GM12801 (cell line): Measurements from ENCODE around the gene NSMF.

ENCODE experiments used
- TF ChIP-seq, protein P1 (sequence below): IDR thresholded peaks from one replicate; pipeline ENCODE4 v1.5.1; 2011; ENCODE audit warnings: control low read depth; ENCODE audit not compliant: insufficient read length; ENCODE audit errors: extremely low read depth

Gene NSMF

DNA sequence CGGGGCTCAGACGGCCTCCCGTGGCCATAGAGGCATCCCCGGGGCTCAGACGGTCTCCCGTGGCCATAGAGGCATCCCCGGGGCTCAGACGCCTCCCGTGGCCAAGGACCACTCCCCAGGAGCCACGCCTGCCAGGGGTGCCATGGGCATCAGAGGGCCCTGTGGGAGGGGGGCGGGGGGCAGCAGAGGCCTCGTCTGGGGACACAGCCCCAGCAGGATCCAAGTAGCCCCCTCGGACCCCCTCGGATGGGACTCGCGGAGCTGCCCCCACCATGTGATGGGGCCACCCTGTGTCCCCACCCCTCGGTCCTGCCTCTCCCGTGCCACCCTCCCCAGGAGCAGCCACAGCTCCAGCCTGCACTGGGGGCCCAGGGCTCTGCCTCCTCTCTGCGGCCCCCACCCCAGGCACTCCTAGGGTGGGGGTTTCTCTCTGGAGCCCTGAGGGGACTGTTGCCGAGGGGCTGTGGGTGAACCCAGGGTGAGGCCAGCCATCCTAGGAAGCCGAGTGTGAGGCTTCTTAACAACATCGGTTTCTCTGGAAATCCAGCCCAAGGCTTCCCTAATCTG is 20.5 kb downstream of the NSMF start:
- TF ChIP-seq, protein P1, sequence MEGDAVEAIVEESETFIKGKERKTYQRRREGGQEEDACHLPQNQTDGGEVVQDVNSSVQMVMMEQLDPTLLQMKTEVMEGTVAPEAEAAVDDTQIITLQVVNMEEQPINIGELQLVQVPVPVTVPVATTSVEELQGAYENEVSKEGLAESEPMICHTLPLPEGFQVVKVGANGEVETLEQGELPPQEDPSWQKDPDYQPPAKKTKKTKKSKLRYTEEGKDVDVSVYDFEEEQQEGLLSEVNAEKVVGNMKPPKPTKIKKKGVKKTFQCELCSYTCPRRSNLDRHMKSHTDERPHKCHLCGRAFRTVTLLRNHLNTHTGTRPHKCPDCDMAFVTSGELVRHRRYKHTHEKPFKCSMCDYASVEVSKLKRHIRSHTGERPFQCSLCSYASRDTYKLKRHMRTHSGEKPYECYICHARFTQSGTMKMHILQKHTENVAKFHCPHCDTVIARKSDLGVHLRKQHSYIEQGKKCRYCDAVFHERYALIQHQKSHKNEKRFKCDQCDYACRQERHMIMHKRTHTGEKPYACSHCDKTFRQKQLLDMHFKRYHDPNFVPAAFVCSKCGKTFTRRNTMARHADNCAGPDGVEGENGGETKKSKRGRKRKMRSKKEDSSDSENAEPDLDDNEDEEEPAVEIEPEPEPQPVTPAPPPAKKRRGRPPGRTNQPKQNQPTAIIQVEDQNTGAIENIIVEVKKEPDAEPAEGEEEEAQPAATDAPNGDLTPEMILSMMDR, result no peak

DNA sequence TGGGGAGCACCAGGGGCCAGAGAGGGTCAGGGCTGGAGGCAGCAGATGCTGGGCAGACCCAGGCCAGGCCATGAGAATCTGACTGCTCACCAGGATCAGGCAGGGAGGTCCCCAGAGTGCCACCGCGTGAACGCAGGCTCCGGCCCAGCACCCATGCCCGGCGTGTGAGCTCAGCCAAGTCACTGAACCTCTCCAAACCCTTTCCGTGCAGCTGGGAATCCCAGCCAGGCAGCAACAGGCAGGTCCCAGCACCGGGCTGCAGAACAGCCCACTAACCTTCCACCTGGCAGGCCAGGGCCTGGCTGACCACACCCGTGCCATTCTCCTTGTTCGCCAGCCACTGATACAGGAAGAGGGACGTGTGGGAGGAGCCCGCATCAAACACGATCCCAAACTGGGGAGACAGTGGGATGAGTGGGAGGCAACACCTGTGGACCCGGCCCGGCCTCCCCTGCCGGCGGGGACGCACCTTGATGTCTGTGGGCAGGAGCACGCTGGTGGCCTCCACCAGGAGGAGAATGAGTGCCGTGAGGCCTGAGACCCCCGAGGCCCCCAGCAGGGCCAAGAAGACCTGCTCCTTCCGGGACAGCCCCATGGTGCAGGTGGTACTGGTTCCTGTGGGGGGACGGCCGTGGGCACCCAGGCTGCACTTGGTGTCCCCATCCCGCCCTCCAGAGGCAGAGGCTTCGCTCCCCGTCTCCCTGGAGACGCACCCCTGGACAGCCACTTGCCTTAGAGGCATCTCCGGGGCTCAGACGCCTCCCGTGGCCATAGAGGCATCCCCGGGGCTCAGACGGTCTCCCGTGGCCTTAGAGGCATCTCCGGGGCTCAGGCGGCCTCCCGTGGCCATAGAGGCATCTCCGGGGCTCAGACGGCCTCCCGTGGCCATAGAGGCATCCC is 21.2 kb downstream of the NSMF start:
- TF ChIP-seq, protein P1, result no peak

DNA sequence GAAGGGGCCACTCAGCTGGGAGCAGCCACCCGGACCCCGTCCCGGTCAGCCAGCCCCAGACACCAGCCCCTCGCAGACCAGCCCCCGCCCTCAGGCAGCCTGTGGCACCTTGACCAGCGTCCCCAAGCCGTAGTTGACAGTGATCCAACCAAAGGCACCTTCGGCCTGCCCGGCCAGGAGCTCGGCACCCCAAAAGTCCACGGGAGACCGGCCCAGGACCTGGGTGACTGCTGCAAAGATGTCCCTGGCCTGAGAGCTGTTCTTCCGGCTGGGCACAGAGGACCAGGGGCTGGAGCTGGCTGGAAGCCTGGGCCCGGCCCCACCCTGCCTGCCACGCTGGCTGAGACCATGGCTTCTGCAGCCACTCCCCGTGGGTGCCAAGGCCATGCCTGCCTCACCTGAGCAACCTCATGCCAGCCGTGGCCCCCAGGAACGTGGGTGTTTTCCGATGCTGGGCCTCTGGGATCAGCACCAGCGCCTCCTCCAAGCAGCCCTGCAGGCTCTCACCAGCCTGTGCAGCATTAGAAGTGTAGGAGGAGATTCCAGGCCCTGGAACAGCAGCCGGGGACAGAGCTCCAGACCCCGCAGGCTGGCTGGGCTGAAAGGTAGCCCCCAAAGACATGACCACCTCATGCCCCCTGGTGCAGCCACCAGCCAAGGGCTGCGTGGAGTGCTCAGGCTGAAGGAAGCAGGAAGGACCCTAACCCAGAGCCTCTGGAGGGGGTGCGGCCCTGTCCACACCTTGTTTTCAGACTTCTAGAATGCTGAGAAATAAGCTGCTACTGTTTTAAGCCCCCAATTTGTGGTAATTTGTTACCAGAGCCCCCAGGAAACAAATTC is 22.2 kb downstream of the NSMF start:
- TF ChIP-seq, protein P1, result no peak

DNA sequence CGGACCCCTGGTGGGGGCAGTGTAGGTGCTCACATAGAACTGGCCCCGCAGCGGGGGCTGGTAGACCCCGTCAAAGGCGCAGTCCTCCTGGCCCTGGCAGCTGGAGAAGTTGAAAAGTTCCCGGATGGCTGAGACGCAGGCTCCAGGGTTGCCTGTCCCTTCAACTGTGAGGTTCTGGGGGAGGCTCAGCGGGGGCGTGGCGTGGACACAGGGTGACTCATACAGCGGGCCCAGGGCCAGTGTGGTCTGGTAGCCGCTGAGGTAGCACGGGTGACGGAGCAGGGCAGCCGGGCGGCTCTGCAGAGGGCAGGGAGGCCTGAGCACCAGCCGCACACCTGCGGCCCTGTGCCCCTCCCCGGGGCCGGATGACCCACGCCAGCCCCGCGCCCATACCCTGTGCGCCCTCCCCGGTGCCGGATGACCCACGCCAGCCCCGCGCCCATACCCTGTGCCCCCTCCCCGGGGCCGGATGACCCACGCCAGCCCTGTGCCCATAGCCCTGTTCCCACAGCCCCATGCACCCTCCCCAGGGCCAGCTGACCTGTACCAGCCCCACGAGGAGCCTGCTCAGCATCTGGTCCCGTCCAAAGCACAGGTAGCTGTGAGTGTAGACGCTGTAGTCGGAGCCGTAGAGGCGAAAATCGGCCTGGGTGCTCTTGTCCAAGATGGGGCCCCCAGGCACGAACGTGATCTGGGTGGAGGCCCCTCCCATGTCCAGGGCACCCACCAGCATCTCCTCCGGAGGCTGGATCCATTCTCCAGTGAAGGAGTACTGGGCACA is 23.0 kb downstream of the NSMF start:
- TF ChIP-seq, protein P1, result no peak

DNA sequence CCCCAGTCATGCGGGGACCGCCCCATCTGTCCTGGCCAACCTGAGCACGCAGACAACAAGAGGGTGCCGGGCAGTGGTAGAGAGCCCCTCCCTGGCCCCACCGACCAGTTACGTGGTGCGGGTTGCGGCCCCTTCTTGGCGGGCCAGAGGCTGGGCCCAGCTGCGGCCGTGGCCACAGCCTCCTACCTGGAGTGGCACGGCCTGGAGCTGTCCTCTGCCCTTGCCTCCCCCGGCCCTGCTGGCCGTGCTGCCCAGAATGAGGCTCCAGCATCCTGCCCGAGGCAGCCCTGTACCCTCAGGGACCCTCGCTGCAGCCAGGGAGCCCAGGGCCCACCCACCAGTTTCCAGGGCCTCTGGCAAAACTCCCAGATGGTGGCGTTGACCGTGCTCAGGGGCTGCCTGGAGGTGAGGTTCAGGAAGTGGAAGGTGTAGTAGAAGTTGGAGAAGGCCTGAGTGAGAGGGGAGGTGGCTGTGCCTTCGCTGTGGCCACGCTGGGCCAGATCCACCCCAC is 23.7 kb downstream of the NSMF start:
- TF ChIP-seq, protein P1, result no peak

DNA sequence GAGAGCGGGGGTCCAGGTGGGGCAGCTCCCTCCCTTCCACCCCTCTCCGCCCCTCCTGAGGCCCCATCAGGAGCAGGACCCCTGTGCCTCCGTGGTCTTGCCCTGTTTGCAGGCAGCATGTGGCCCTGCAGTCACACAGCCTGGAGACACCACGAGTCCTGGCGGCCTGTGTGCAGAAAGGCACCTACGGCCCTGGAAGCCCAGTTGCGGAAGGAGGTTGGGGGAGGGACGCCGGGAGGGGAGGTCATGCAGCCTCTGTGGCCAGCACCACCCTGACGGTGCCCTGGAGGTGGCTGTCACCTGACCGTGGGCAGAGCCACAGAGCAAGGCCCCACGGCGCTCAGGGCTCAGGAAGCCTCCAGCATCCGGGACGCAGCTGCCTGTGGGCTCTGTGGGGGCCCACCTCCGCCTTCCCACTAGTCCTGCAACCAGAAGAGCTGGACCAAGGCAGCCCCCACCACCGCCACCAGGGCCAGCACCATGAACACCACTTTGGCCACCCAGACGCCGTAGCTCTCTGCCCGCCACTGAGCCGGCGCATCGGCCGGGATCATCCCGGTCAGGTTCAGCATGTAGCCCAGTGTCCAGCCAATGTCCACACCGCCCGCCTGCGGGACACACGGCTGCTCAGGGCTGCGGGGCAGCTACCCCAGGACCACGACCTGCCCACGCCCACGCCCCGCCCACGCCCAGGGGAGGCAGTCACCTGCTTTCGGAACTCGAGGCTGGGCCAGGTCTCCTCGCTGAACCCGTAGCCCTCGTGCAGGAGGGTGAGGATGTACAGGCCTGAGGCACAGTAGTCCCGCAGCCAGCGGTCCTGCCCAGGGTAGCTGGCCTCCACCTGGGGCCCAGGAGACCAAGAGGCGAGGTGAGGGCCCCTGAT is 24.4 kb downstream of the NSMF start:
- TF ChIP-seq, protein P1, result no peak
